K562 (cell line): Measurements from ENCODE around the gene DYSF. TPM values are rescaled to one million over a fixed set of nuclear protein-coding genes. Genes with fewer than 3 reads are reported as not detected.

Experiments
- ETV6 ChIP-seq, 3 experiments: fragments of 150-350 bp in 1 of 3; sonication (generic) in 1 of 3; formaldehyde crosslinking in 1 of 3; IDR thresholded peaks; 2 replicates each; pipeline versions ENCODE4 v1.6.1 to v1.8.0; 2014 to 2022; ENCODE audit warnings: borderline replicate concordance in 2 of 3, low read depth in 2 of 3, antibody characterized with exemption in 1 of 3, low read length in 1 of 3, mild to moderate bottlenecking in 1 of 3, missing genetic modification reagents in 1 of 3
- HEY1 ChIP-seq: fragments of 250-450 bp; sonication (Bioruptor Pico); IDR thresholded peaks from 2 replicates; pipeline ENCODE4 v1.5.0; 2020; ENCODE audit warnings: mild to moderate bottlenecking, moderate library complexity, borderline replicate concordance
- KHSRP ChIP-seq: fragments of 450-650 bp; IDR thresholded peaks from 2 replicates; pipeline ENCODE4 v1.6.1; 2017
- MEIS2 ChIP-seq: fragments of 450-650 bp; IDR thresholded peaks from 2 replicates; pipeline ENCODE4 v1.6.1; 2014; ENCODE audit warnings: mild to moderate bottlenecking; ENCODE audit not compliant: partially characterized antibody
- NFIC ChIP-seq: fragments of 450-650 bp; IDR thresholded peaks from 2 replicates; pipeline ENCODE4 v1.6.1; 2017; ENCODE audit warnings: mild to moderate bottlenecking, inconsistent platforms
- POLR2AphosphoS5 ChIP-seq: IDR thresholded peaks from 2 replicates; pipeline ENCODE4 v1.6.1; 2011; ENCODE audit warnings: mild to moderate bottlenecking, low read depth, low read length, moderate library complexity; ENCODE audit not compliant: control insufficient read depth, insufficient read depth
- POLR2B ChIP-seq: fragments of 450-650 bp; IDR thresholded peaks from 2 replicates; pipeline ENCODE4 v1.6.1; 2018; ENCODE audit warnings: low read depth; ENCODE audit not compliant: partially characterized antibody
- RB1 ChIP-seq: fragments of 450-650 bp; IDR thresholded peaks from 2 replicates; pipeline ENCODE4 v1.6.1; 2017; ENCODE audit warnings: low read depth, mild to moderate bottlenecking
- SRSF7 ChIP-seq: fragments of 200-400 bp; formaldehyde crosslinking; optimal IDR thresholded peaks from 2 replicates; pipeline ENCODE3; 2017; ENCODE audit warnings: mild to moderate bottlenecking, low read depth, low read length
- YBX1 ChIP-seq: fragments of 450-650 bp; IDR thresholded peaks from 2 replicates; pipeline ENCODE4 v1.7.1; 2016; ENCODE audit warnings: mild to moderate bottlenecking
- ZBTB11 ChIP-seq, 3 experiments: fragments of 200-800 bp in 1 of 3; fragments of 250-450 bp in 1 of 3; fragments of 450-650 bp in 1 of 3; sonication (Bioruptor Pico) in 1 of 3; sonication (Bioruptor generic) in 1 of 3; formaldehyde crosslinking in 1 of 3; IDR thresholded peaks; 2 replicates each; pipeline versions ENCODE4 v1.6.1 to v1.8.0; 2016 to 2022; ENCODE audit warnings: mild to moderate bottlenecking in 2 of 3, missing genetic modification characterization in 2 of 3, missing compliant biosample characterization in 1 of 3, moderate library complexity in 1 of 3
- ZNF561 ChIP-seq: fragments of 450-650 bp; formaldehyde crosslinking; conservative IDR thresholded peaks from 2 replicates; pipeline ENCODE4 v1.4.0; 2020; ENCODE audit warnings: mild to moderate bottlenecking, moderate library complexity
- polyA plus RNA-seq, 8 experiments: library from polyadenylated mRNA; depleted of rRNA in 4 of 8; stranded (reverse) in 5 of 8; unstranded in 3 of 8; fragments of >200 nt; fragmentation: Nextera tagmentation in 2 of 8; fragmentation: Illumina TruSeq in 1 of 8; extraction: Ambion mirVana in 2 of 8; extraction: Trizol in 1 of 8; gene quantifications; 2 replicates each; pipeline versions ENCODE4 v1.2.1 to v1.2.3, GENCODE V29; 2011 to 2014; ENCODE audit warnings: inconsistent platforms in 1 of 8, missing spikeins in 1 of 8
- total RNA-seq, 7 experiments: library from RNA; depleted of rRNA in 6 of 7; stranded (reverse); fragments of >200 nt in 6 of 7; fragmentation: Illumina TruSeq in 2 of 7; extraction: Trizol in 2 of 7; gene quantifications; 2 replicates each; pipeline versions ENCODE4 v1.2.1 to v1.2.3, GENCODE V29; 2011 to 2021; ENCODE audit warnings: low replicate concordance in 1 of 7
- TF ChIP-seq, protein P1 (sequence below), 2 experiments: fragments of 450-650 bp; IDR thresholded peaks; 2 replicates each; pipeline ENCODE4 v1.6.1; 2016; ENCODE audit warnings: mild to moderate bottlenecking in 2 of 2, borderline replicate concordance in 1 of 2, low read depth in 1 of 2, moderate library complexity in 1 of 2
- TF ChIP-seq, protein P2 (sequence below): fragments of 250-450 bp; sonication (Bioruptor Pico); IDR thresholded peaks from 2 replicates; pipeline ENCODE4 v1.5.0; 2020; ENCODE audit warnings: mild to moderate bottlenecking, borderline replicate concordance

The DYSF gene
- total and polyA plus RNA-seq, 9 of the 15 experiments (the other 6 are each of a cell fraction or from before 2014, with no cell fraction given): 0.01 to 0.80 (median 0.29) TPM

DNA sequence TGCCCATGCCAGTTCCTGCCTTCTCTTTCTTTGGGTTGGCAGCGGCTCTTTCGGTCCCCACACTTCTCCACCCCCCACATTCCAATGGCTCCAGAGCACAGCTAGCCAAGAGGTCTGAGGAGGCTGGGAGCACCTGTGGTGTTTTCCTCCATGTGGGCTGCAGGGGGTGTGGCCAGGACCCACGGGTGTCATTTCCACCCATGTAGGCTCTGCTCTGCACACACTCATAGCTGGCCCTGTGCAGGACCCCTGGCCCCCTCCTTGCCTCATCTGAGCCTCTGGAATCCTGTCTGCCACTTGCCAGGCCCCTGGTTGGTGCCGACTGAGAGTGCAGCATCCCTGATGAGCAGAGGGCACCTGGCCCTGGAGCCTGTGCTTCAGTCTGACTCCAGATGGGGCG is 46.3 kb downstream of the DYSF start (continued):
- TF ChIP-seq, protein P1, sequence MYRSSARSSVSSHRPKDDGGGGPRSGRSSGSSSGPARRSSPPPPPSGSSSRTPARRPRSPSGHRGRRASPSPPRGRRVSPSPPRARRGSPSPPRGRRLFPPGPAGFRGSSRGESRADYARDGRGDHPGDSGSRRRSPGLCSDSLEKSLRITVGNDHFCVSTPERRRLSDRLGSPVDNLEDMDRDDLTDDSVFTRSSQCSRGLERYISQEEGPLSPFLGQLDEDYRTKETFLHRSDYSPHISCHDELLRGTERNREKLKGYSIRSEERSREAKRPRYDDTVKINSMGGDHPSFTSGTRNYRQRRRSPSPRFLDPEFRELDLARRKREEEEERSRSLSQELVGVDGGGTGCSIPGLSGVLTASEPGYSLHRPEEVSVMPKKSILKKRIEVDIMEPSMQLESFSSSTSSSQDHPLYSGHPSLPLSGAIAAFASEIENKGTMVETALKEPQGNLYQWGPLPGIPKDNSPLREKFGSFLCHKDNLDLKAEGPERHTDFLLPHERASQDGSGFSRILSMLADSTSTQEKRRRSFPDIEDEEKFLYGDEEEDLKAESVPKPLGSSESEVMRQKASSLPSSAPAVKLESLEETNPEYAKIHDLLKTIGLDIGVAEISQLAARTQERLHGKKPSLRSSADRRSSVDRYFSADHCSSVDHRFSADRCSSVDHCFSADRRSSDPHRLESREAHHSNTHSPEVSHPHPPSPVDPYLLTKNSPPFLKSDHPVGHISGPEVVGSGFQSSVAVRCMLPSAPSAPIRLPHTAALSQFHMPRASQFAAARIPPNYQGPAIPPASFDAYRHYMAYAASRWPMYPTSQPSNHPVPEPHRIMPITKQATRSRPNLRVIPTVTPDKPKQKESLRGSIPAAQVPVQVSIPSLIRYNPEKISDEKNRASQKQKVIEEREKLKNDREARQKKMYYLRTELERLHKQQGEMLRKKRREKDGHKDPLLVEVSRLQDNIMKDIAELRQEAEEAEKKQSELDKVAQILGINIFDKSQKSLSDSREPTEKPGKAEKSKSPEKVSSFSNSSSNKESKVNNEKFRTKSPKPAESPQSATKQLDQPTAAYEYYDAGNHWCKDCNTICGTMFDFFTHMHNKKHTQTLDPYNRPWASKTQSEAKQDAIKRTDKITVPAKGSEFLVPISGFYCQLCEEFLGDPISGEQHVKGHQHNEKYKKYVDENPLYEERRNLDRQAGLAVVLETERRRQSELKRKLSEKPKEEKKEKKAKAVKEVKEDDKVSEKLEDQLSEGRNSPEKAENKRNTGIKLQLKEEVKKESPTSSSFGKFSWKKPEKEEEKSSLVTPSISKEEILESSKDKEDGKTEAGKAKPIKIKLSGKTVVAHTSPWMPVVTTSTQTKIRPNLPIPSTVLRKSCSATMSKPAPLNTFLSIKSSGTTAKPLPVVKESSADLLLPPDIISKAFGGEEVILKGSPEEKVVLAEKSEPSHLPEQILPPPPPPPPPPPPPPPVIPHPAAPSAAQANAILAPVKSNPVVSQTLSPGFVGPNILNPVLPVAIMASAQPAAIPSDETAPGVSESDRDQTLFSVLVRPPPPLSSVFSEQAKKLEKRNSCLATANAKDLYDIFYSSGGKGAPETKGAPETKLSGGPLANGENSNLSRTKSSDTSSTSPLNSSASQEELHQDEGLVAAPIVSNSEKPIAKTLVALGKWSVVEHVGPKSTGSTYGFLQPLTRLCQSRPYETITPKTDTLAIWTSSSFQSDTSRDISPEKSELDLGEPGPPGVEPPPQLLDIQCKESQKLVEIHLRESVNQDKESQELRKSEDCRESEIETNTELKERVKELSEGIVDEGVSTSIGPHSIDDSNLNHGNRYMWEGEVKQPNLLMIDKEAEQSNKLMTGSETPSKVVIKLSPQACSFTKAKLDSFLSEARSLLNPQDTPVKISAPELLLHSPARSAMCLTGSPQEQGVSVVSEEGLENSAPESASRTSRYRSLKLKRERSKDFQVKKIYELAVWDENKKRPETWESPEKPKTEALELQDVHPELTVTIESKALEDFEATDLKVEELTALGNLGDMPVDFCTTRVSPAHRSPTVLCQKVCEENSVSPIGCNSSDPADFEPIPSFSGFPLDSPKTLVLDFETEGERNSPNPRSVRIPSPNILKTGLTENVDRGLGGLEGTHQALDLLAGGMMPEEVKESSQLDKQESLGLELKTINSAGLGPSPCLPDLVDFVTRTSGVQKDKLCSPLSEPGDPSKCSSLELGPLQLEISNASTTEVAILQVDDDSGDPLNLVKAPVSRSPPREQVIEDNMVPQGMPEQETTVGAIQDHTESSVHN (IDR thresholded peaks at IDR 0.05; ENCODE audit: borderline replicate concordance in 1 of 2, low read depth in 1 of 2): no peak
- TF ChIP-seq POLR2B: no peak
- TF ChIP-seq ZNF561 (CRISPR knock-in tag): no peak
- no peak for TF ChIP-seq NFIC
- TF ChIP-seq ZBTB11 (CRISPR knock-in tag; IDR thresholded peaks at IDR 0.05): no peak
- no peak for TF ChIP-seq YBX1
- TF ChIP-seq RB1: no peak
- TF ChIP-seq HEY1 (CRISPR knock-in tag): no peak
- no peak for TF ChIP-seq POLR2AphosphoS5
- TF ChIP-seq KHSRP: no peak
- TF ChIP-seq, protein P2, sequence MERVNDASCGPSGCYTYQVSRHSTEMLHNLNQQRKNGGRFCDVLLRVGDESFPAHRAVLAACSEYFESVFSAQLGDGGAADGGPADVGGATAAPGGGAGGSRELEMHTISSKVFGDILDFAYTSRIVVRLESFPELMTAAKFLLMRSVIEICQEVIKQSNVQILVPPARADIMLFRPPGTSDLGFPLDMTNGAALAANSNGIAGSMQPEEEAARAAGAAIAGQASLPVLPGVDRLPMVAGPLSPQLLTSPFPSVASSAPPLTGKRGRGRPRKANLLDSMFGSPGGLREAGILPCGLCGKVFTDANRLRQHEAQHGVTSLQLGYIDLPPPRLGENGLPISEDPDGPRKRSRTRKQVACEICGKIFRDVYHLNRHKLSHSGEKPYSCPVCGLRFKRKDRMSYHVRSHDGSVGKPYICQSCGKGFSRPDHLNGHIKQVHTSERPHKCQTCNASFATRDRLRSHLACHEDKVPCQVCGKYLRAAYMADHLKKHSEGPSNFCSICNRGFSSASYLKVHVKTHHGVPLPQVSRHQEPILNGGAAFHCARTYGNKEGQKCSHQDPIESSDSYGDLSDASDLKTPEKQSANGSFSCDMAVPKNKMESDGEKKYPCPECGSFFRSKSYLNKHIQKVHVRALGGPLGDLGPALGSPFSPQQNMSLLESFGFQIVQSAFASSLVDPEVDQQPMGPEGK: no peak
- TF ChIP-seq MEIS2: no peak
- no peak for TF ChIP-seq SRSF7
- TF ChIP-seq ETV6 (IDR thresholded peaks at IDR 0.05; ENCODE audit: borderline replicate concordance in 1 of 2, low read depth in 2 of 2, low read length in 1 of 2): no peak
- TF ChIP-seq ETV6 (CRISPR knock-in tag; IDR thresholded peaks at IDR 0.05; ENCODE audit: borderline replicate concordance): no peak
